ENCODE data around the gene AFDN. TPM values are rescaled to one million over a fixed set of nuclear protein-coding genes. Genes with fewer than 3 reads are reported as not detected.

Gene AFDN
- total RNA-seq, 1 experiment from 2014 or later = 107 TPM

- ChIA-PET CTCF (no interaction called here), POLR2A (ENCODE audit: low non-redundant PET) (no interaction called here)
- Histone ChIP-seq H3K4me3 (ENCODE audit: low read depth, low read length, poor library complexity, severe bottlenecking) (no peak overlapping the region), H3K4me1 (ENCODE audit: insufficient read depth, low read length, poor library complexity, severe bottlenecking) (no peaks in the 10 kb centered on the region), H3K9me3 (ENCODE audit: low read depth, low read length, poor library complexity, severe bottlenecking) (peaks cover 23% of the 10 kb centered on the region), H3K27me3 (replicated peaks; ENCODE audit: insufficient read depth, low read depth, low read length, poor library complexity) (no peaks in the 10 kb centered on the region), H3K36me3 (ENCODE audit: insufficient read depth, low read length, poor library complexity, severe bottlenecking) (no peaks in the 10 kb centered on the region), H3K27ac (ENCODE audit: low read depth, low read length, poor library complexity, severe bottlenecking) (no peak overlapping the region)
- DNase-seq (ENCODE audit: low spot score) = no peak
- no TSS peak for BruUV-seq (replicated peaks)
- intact Hi-C loops (cut with micrococcal nuclease; ENCODE audit: unreplicated experiment) = no loop called here
- no peak for TF ChIP-seq EZH2 (IDR thresholded peaks at IDR 0.05; ENCODE audit: borderline replicate concordance, low read depth, low read length, poor library complexity, severe bottlenecking)
These were observed 187.7 kb downstream of the AFDN start for GRCh38 chr6:168014428-168014827.

DNA sequence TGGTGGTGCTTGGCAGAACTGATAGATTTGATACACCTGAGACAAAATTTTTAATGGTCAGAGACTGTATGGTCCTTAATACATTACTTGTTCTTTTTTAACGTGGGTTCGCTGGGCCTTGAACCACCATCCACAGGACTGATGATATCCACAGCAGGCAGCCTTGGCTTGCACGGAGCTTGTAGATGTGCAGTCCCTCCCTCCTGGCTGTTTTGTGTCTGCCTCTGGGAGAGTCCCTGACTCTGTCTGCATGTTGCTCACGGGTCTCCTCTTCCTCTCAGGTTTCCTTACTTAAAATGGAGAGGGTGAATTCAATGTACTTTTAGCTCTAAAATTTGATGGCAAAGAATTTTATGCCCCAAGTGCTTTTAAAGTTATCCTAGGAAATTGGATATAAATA, 188.3 kb downstream of the AFDN start:
- H3K27me3 ChIP-seq (replicated peaks; ENCODE audit: insufficient read depth, low read depth, low read length, poor library complexity) = no peaks in the 10 kb centered on the region
- intact Hi-C loops (cut with micrococcal nuclease; ENCODE audit: unreplicated experiment) = no loop called here
- H3K36me3 ChIP-seq (ENCODE audit: insufficient read depth, low read length, poor library complexity, severe bottlenecking) = no peaks in the 10 kb centered on the region
- peaks cover 23% of the 10 kb centered on the region for H3K9me3 ChIP-seq (ENCODE audit: low read depth, low read length, poor library complexity, severe bottlenecking)
- no peak for TF ChIP-seq EZH2 (IDR thresholded peaks at IDR 0.05; ENCODE audit: borderline replicate concordance, low read depth, low read length, poor library complexity, severe bottlenecking)
- TF ChIP-seq, protein P1, sequence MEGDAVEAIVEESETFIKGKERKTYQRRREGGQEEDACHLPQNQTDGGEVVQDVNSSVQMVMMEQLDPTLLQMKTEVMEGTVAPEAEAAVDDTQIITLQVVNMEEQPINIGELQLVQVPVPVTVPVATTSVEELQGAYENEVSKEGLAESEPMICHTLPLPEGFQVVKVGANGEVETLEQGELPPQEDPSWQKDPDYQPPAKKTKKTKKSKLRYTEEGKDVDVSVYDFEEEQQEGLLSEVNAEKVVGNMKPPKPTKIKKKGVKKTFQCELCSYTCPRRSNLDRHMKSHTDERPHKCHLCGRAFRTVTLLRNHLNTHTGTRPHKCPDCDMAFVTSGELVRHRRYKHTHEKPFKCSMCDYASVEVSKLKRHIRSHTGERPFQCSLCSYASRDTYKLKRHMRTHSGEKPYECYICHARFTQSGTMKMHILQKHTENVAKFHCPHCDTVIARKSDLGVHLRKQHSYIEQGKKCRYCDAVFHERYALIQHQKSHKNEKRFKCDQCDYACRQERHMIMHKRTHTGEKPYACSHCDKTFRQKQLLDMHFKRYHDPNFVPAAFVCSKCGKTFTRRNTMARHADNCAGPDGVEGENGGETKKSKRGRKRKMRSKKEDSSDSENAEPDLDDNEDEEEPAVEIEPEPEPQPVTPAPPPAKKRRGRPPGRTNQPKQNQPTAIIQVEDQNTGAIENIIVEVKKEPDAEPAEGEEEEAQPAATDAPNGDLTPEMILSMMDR (conservative IDR thresholded peaks at IDR 0.05; ENCODE audit: low read depth, low read length) = no peak
- no peak overlapping the region for H3K4me3 ChIP-seq (ENCODE audit: low read depth, low read length, poor library complexity, severe bottlenecking)
- DNase-seq (ENCODE audit: low spot score) = no peak
- H3K27ac ChIP-seq (ENCODE audit: low read depth, low read length, poor library complexity, severe bottlenecking) = no peak overlapping the region
- ChIA-PET POLR2A (ENCODE audit: low non-redundant PET) (no interaction called here), CTCF (no interaction called here)
- H3K4me1 ChIP-seq (ENCODE audit: insufficient read depth, low read length, poor library complexity, severe bottlenecking) = no peaks in the 10 kb centered on the region
- BruUV-seq (replicated peaks) = no TSS peak

GRCh38 chr6:168015482-168016175, 188.9 kb downstream of the AFDN start:
- no peaks in the 10 kb centered on the region for H3K4me1 ChIP-seq (ENCODE audit: insufficient read depth, low read length, poor library complexity, severe bottlenecking)
- no peak for DNase-seq (ENCODE audit: low spot score)
- CTCF ChIA-PET = no interaction called here
- H3K27ac ChIP-seq (ENCODE audit: low read depth, low read length, poor library complexity, severe bottlenecking) = no peak overlapping the region
- POLR2A ChIA-PET (ENCODE audit: low non-redundant PET) = no interaction called here
- H3K4me3 ChIP-seq (ENCODE audit: low read depth, low read length, poor library complexity, severe bottlenecking) = no peak overlapping the region
- peaks cover 17% of the 10 kb centered on the region for H3K9me3 ChIP-seq (ENCODE audit: low read depth, low read length, poor library complexity, severe bottlenecking)
- intact Hi-C loops (cut with micrococcal nuclease; ENCODE audit: unreplicated experiment) = no loop called here
- no peaks in the 10 kb centered on the region for H3K36me3 ChIP-seq (ENCODE audit: insufficient read depth, low read length, poor library complexity, severe bottlenecking)
- H3K27me3 ChIP-seq (replicated peaks; ENCODE audit: insufficient read depth, low read depth, low read length, poor library complexity) = no peaks in the 10 kb centered on the region
- TF ChIP-seq EZH2 (IDR thresholded peaks at IDR 0.05; ENCODE audit: borderline replicate concordance, low read depth, low read length, poor library complexity, severe bottlenecking) = no peak
- TF ChIP-seq, protein P1 (conservative IDR thresholded peaks at IDR 0.05; ENCODE audit: low read depth, low read length) = no peak
- no TSS peak for BruUV-seq (replicated peaks)

DNA sequence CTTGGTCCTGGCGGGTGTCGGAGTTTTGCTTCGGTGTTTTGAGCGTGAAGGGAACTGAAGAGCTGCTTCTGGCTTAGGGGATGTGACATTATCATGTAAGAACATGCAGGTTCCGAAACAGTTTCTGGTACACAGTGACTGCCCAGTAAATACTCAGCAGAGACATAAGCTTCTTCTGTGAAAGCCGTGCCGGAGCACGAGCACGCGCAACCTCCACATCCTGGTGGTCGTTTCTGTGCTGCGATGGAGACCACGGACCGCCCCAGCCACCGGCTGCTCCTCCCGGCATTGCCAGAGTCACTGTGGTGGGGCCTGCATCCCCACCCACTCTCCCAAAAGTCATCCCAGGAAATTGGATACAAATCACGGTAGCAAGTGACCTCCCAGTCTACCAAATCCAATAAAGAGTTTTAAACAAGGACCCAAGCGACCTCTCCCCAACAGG, 189.5 kb downstream of the AFDN start:
- no peak for DNase-seq (ENCODE audit: low spot score)
- no peak for TF ChIP-seq EZH2 (IDR thresholded peaks at IDR 0.05; ENCODE audit: borderline replicate concordance, low read depth, low read length, poor library complexity, severe bottlenecking)
- TF ChIP-seq, protein P1 (conservative IDR thresholded peaks at IDR 0.05; ENCODE audit: low read depth, low read length) = no peak
- H3K27ac ChIP-seq (ENCODE audit: low read depth, low read length, poor library complexity, severe bottlenecking) = no peak overlapping the region
- H3K36me3 ChIP-seq (ENCODE audit: insufficient read depth, low read length, poor library complexity, severe bottlenecking) = no peaks in the 10 kb centered on the region
- ChIA-PET CTCF (no interaction called here), POLR2A (ENCODE audit: low non-redundant PET) (no interaction called here)
- H3K27me3 ChIP-seq (replicated peaks; ENCODE audit: insufficient read depth, low read depth, low read length, poor library complexity) = no peaks in the 10 kb centered on the region
- no peaks in the 10 kb centered on the region for H3K4me1 ChIP-seq (ENCODE audit: insufficient read depth, low read length, poor library complexity, severe bottlenecking)
- peaks cover 12% of the 10 kb centered on the region for H3K9me3 ChIP-seq (ENCODE audit: low read depth, low read length, poor library complexity, severe bottlenecking)
- intact Hi-C loops (cut with micrococcal nuclease; ENCODE audit: unreplicated experiment) = no loop called here
- H3K4me3 ChIP-seq (ENCODE audit: low read depth, low read length, poor library complexity, severe bottlenecking) = no peak overlapping the region
- no TSS peak for BruUV-seq (replicated peaks)
